Muscle layer of colon (tissue), 2 donors: Measurements from ENCODE around the gene RAD23A.
A peak's percentile ranks its signal among the peaks of the same experiment; 100 is the strongest.
"Not testable (repeated sequence)": the region's sequence is repeated elsewhere in the genome, so short reads cannot be mapped to it uniquely, and the experiment has no call there.

Experiments
- H3K27ac ChIP-seq: one replicate; pipeline ENCODE4 v1.7.0; 2013; ENCODE audit warnings: low read depth, mild to moderate bottlenecking, low read length, moderate library complexity
- H3K27me3 ChIP-seq, 2 donors: one replicate each; pipeline ENCODE4 v1.7.0; 2013; ENCODE audit warnings: low read length in 2 of 2, mild to moderate bottlenecking in 2 of 2; ENCODE audit not compliant: insufficient read depth in 2 of 2, control insufficient read depth in 1 of 2
- H3K36me3 ChIP-seq: one replicate; pipeline ENCODE4 v1.7.0; 2013; ENCODE audit warnings: mild to moderate bottlenecking, low read length; ENCODE audit not compliant: insufficient read depth
- H3K4me1 ChIP-seq: one replicate; pipeline ENCODE4 v1.7.0; 2013; ENCODE audit warnings: mild to moderate bottlenecking, low read length; ENCODE audit not compliant: insufficient read depth
- H3K4me3 ChIP-seq, 2 donors: one replicate each; pipeline ENCODE4 v1.7.0; 2013; ENCODE audit warnings: low read length in 2 of 2, low read depth in 1 of 2, mild to moderate bottlenecking in 1 of 2, moderate library complexity in 1 of 2
- H3K9ac ChIP-seq: one replicate; pipeline ENCODE4 v1.7.0; 2013; ENCODE audit warnings: low read length
- H3K9me3 ChIP-seq: one replicate; pipeline ENCODE4 v1.7.0; 2013; ENCODE audit warnings: mild to moderate bottlenecking, low read length
- donor health status: abdominal sarcoma.
- donor health status: Adenocarcinoma of cecum.

Gene RAD23A

DNA sequence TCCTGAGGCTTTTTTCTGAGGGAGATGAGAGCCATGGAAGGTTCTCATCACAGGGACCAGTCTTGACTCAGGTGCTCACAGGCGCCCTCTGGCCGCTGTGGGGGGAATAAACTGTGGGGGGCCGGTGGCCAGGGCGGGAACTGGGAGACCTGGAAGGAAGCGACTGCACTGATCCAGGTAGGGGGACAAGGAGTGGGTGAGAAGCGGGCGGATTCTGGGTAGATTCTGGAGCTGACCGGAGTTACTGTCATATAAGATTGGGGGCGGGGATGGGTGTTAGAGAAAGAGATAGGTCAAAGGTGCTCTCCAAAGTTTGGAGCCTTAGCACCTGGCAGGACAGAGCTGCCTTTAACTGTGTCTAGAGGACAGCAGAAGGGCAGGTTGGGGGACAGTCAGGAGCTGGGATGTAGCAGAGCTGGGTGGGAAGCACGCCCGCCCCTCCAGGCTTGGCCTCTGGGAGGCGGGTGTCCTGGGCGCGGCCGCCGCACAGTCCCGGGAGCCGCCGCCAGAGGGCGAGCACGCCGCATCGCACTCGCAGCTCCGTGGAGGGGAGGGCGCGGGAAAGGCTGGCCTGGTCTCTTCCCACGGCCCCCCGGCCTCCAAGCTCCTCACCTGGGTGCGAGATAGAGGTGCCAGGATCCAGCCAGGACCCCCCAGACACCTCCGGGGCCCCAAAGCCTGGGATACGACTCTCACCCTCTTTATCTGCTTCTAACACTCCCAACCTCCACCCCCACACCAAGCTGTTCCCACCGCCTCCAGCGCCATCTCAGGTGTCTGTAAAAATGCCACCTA is 19.6 kb downstream of the RAD23A start:
- no peaks in the 10 kb centered on the region for H3K9me3 ChIP-seq
- H3K4me1 ChIP-seq: peaks cover 11% of the 10 kb centered on the region
- peak overlapping the region; percentile 68 for H3K9ac ChIP-seq
- no peaks in the 10 kb centered on the region for H3K27me3 ChIP-seq
- H3K27ac ChIP-seq: peak overlapping the region; percentile 66
- peak overlapping the region; percentile 81 to 87 for H3K4me3 ChIP-seq
- H3K36me3 ChIP-seq: no peaks in the 10 kb centered on the region

DNA sequence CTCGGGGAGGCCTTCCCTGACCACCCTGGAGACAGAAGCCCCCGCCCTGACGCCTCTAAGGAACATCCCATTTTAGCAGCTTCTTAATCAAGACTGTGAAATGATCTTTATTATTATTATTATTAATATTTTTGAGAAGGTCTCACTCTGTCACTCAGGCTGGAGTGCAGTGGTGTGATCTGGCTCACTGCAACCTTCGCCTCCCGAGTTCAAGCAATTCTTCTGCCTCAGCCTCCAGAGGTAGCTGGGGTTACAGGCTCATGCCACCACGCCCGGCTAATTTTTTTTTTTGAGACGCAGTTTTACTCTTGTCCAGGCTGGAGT is 20.1 kb downstream of the RAD23A start:
- H3K9me3 ChIP-seq: no peaks in the 10 kb centered on the region
- H3K9ac ChIP-seq: peak overlapping the region; percentile 68
- no peaks in the 10 kb centered on the region for H3K27me3 ChIP-seq
- no peaks in the 10 kb centered on the region for H3K36me3 ChIP-seq
- peak overlapping the region in 1 of 2 donors; percentile 81 for H3K4me3 ChIP-seq
- no peak overlapping the region for H3K27ac ChIP-seq
- H3K4me1 ChIP-seq: peaks cover 13% of the 10 kb centered on the region

DNA sequence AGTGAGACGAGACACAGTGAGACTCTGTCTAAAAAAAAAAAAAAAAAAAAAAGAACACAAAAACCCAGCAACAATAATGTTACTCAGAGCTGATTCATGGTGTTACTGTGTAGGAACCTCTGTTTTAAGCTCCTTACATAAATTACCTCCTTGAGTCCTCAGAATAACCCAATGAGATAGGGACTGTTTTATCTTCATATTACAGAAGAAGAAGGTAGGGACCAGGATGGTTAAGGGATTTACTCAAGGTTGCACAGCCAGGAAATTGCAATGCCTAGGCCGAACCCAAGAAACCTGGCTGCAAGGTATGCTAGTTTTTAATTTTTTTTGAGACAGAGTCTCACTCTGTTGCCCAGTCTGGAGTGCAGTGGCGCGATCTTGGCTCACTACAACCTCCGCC is 22.2 kb downstream of the RAD23A start:
- Histone ChIP-seq H3K36me3 (no peaks in the 10 kb centered on the region), H3K9me3 (no peaks in the 10 kb centered on the region), H3K4me1 (peaks cover 13% of the 10 kb centered on the region), H3K27me3 (no peaks in the 10 kb centered on the region), H3K27ac (no peak overlapping the region), H3K4me3 (no peak overlapping the region), H3K9ac (no peak overlapping the region)

DNA sequence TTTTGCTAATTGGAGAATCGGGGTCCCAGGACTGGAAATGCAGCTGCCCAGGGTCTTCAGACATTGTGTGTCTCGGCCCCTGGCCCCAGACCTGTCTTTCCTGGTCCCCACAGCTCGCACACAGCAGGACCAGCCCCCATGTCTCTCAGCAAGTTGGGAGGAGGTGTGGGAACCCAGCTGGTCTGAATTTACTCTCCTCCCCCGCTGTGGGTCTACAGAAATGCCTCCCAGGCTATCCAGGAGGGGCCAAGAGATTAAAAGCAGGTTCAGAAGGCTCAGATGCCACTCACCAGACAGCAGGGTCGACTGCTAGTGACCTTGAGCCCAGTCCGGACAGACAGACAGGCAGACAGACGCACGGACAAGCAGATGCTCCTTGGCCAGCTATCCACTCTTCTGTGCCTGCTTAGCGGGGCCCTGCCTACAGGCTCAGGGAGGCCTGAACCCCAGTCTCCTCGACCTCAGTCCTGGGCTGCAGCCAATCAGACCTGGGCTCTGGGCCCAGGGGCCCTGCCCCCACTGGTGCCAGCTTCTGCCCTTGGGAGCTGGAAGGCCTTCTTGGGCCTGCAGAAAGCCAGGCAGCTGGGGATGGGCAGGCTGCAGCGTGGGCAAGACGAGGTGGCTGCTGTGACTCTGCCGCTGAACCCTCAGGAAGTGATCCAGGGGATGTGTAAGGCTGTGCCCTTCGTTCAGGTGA is 23.8 kb downstream of the RAD23A start, which contains the start of gene DAND5:
DAND5 (plus strand) TSS at position 285 of the 697 bp plus-strand sequence; CDS start at position 370, 85 bp downstream.
- H3K36me3 ChIP-seq: no peaks in the 10 kb centered on the region
- no peak within 1 kb of the TSS for H3K4me3 ChIP-seq
- H3K4me1 ChIP-seq: peaks cover 13% of the 10 kb centered on the region
- H3K27me3 ChIP-seq: no peaks in the 10 kb centered on the region
- no peaks in the 10 kb centered on the region for H3K9me3 ChIP-seq
- H3K27ac ChIP-seq: peak within 1 kb of the TSS; percentile 66
- H3K9ac ChIP-seq: peak within 1 kb of the TSS; percentile 53

DNA sequence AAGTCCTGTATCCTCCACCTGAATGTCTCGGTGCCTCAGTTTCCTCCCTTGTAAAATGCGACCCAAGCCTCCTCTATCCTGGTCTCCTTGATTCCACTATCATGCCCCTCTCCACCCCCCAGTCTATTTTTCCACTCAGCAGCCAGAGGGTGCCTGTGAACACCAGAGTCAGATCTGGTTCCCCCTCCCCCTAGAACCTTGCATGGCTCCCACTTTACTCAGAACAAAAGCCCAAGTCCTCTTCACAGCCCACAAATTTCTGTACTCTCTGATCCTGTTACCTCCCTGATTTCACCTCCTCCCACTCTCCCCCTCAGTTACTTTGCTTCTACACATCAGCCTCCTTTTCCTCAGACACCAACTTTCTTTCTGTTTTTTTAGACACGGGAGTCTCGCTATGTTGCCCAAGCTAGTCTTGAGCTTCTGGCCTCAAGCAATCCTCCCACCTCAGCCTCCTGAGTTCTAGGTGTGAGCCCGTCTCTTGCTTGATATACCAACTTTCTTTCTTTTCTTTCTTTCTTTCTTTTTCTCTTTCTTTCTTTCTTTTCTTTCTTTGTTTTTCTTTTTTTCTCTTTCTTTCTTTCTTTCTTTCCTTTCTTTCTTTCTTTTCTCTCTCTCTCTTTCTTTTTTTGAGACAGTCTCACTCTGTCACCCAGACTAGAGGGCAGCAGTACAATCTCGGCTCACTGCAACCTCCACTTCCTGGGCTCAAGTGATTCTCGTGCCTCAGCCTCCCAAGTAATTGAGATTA is 24.6 kb downstream of the RAD23A start:
- H3K9ac ChIP-seq: peak overlapping the region; percentile 53
- no peak overlapping the region for H3K4me3 ChIP-seq
- no peaks in the 10 kb centered on the region for H3K36me3 ChIP-seq
- peak overlapping the region; percentile 66 for H3K27ac ChIP-seq
- H3K27me3 ChIP-seq: no peaks in the 10 kb centered on the region
- peaks cover 13% of the 10 kb centered on the region for H3K4me1 ChIP-seq
- H3K9me3 ChIP-seq: no peaks in the 10 kb centered on the region

DNA sequence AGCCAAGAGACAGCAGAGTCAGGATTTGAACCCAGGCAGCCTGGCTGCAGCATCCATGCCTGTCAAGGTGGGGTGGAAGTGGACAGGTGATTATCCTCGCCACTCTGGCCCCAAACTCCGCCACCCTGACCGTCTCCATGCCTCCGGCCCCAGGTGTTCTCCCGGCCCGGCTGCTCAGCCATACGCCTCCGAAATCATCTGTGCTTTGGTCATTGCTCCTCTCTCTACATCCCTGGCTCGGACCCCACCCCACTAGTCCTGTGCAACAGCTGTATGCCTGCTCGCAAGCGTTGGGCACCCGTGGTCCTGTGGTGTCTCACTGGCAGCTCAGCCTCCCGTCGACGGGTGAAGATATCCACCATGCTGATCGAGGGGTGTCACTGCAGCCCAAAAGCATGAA is 27.6 kb downstream of the RAD23A start:
- H3K36me3 ChIP-seq: no peaks in the 10 kb centered on the region
- H3K9me3 ChIP-seq: no peaks in the 10 kb centered on the region
- H3K4me3 ChIP-seq: no peak overlapping the region
- H3K9ac ChIP-seq: no peak overlapping the region
- H3K27me3 ChIP-seq: no peaks in the 10 kb centered on the region
- H3K4me1 ChIP-seq: peaks cover 16% of the 10 kb centered on the region
- no peak overlapping the region for H3K27ac ChIP-seq

DNA sequence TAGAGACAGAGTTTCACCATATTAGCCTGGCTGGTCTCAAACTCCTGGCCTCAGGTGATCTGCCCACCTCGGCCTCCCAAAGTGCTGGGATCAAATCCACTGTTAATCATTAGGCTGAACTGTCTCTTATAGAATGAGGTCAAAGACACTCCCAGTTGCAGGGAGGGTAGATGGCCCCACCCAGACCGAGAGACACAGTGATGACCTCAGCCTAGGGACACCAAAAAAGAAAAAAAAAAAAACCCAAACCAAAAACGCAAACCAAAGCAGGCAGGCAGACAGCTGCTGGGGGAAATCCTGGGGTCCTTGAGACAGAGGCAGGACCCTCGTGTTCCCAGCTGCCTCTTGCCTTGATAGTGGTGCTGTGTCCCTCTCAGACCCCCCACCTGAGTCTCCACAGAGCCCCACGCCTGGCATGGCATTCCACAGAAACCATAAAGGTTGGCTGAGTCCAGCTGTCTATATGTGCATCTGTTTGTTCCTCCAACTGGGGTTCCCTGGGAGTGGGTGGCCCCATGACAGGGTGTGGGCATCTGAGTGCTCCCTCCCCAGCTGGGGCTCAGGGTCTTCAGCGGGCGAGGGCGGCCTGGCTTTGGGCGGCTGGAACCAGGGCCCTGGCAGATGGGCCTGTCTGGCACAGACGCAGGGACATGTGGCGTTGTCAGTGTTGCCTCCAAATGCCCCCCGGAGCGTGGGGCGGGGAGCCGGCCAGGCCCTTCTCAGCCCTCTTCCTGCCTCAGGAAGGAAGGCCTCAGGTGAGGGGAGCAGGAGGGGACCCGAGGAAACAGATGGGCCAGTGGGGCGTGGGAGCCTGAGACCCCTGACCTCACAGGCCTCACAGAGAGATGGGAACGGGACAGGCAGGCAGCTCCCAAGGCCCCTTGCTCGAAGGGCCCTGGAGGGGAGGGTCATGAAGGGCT is 28.9 kb downstream of the RAD23A start:
- Histone ChIP-seq H3K36me3 (no peaks in the 10 kb centered on the region), H3K9ac (no peak overlapping the region), H3K4me1 (peaks cover 12% of the 10 kb centered on the region), H3K27ac (no peak overlapping the region), H3K27me3 (no peaks in the 10 kb centered on the region), H3K9me3 (no peaks in the 10 kb centered on the region), H3K4me3 (no peak overlapping the region)

DNA sequence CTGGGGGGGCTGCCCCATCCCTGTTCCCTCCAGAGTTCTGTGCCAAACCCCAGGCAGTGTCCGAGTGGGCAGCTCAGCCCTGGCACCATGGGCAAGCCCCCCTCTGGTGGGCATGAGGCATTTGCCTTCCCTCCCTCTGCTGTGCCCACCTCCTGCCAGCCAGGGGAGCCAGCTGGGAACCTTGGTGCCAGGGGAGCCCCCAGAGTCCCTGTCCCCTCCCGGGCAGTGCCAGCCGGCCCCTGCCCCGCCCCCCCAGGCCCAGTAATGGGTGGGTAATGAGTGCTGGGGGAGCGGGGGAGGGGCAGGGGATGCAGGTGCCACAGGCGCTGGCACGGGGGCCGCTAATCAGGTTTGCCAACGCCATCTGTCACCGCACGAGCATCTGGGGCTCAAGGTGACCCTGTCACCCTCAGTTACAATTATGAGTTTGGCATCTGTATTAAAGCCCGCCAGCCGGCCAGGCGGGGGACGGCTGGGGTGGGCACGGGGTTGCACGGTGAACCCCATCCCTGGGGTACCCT is 29.6 kb downstream of the RAD23A start:
- peaks cover 4% of the 10 kb centered on the region for H3K4me1 ChIP-seq
- no peak overlapping the region for H3K27ac ChIP-seq

DNA sequence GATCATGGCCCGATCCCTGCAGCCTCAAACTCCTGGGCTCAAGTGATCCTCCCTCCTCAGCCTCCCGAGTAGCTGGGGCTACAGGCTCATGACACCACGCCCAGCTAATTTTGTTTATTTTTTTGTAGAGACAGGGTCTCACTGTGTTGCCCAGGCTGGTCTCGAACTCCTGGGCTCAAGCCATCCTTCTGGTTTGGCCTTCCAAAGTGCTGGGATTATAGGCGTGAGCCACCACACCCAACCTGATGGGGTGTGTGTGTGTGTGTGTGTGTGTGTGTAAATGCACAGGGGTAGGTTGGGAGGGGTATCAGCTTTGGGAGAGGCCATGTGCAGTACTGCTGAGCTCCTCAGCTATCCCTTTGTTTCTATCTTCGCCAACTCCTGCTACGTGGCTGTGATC is 30.4 kb downstream of the RAD23A start:
- not testable (repeated sequence) for H3K27ac ChIP-seq, H3K27me3 ChIP-seq, H3K36me3 ChIP-seq, H3K4me3 ChIP-seq, H3K4me1 ChIP-seq, H3K9me3 ChIP-seq, H3K9ac ChIP-seq

More for the DNA sequence above, 29.6 kb downstream of the RAD23A start:
- Histone ChIP-seq H3K9me3 (no peaks in the 10 kb centered on the region), H3K4me3 (no peak overlapping the region), H3K27me3 (no peaks in the 10 kb centered on the region), H3K9ac (no peak overlapping the region), H3K36me3 (no peaks in the 10 kb centered on the region)

DNA sequence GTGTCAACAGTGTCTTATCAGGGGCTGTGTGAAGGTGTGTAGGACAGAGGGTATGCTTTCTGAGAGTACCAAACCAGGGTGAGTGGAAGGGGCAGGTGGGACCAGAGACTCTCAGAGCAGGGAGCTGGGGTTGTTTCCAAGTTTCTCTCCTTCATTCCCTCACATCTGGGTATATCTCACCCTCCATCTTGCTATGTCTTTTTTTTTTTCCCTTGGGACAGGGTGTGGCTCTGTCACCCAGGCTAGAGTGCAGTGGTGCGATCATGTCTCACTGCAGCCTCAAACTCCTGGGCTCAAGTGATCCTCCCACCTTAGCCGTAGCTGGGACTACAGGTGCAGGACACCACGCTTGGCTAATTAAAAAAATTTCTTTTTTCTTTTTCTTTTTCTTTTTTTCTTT is 34.3 kb downstream of the RAD23A start:
- H3K4me3 ChIP-seq: no peak overlapping the region
- no peaks in the 10 kb centered on the region for H3K9me3 ChIP-seq
- H3K27ac ChIP-seq: no peak overlapping the region
- H3K36me3 ChIP-seq: no peaks in the 10 kb centered on the region
- peaks cover 20% of the 10 kb centered on the region for H3K4me1 ChIP-seq
- no peak overlapping the region for H3K9ac ChIP-seq
- no peaks in the 10 kb centered on the region for H3K27me3 ChIP-seq
